ENCODE data around the gene SLIT3.

SLIT3 gene

DNA sequence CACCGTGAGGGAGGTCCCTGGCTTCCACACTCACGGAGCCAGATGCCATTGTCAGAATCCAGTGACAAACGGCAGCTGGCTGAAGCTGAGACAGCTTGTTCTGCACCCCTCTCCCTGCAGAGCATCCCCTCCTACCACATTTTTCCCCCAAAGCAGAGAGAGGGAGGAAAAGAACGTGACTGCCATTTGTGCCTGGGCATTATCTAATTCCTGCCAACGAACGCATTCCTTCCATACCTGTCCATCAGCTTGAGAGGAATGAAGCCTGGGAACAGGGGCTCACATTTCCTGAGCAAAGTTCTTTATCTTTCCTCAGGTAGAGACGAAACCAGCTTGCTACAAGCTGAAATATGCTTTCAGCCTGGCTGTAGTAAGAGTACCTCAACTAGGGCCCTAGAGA, 175.4 kb downstream of the SLIT3 start:
- Histone ChIP-seq H3K27ac (ENCODE audit: low read depth, low read length) (no peak overlapping the region), H3K9me3 (ENCODE audit: control insufficient read depth in 1 of 2, low read length in 2 of 2) (no peaks in the 10 kb centered on the region), H3K27me3 (ENCODE audit: control insufficient read depth in 1 of 2, insufficient read depth in 2 of 2, low read length in 2 of 2) (no peaks in the 10 kb centered on the region), H3K4me3 (ENCODE audit: low read depth in 1 of 2, low read length in 2 of 2) (no peak overlapping the region), H3K9ac (ENCODE audit: low read depth in 1 of 2, low read length in 2 of 2) (no peak overlapping the region), H3K36me3 (ENCODE audit: control insufficient read depth in 1 of 2, insufficient read depth in 2 of 2, low read length in 2 of 2) (no peaks in the 10 kb centered on the region), H3K4me1 (ENCODE audit: control insufficient read depth in 1 of 2, insufficient read depth in 2 of 2, low read length in 2 of 2) (no peaks in the 10 kb centered on the region)

DNA sequence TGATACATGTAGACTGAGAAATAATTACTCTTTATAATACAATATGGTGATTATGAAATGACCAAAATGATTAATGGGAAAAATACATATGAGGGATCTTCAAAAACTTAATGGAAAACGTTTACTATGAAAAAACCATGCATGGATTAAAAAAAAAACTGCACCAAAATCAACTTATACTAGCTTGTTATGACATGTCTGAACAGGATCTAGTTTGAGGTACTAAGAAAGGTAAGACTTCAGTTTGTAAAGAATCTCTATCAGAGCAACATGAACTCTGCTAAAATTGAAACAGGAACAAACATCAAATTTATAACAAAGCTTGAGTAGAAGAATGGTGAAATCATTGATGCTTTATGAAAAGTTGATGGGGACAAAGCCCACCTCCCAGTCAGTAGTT, 178.0 kb downstream of the SLIT3 start:
- Histone ChIP-seq H3K36me3 (ENCODE audit: control insufficient read depth in 1 of 2, insufficient read depth in 2 of 2, low read length in 2 of 2) (no peaks in the 10 kb centered on the region), H3K4me3 (ENCODE audit: low read depth in 1 of 2, low read length in 2 of 2) (no peak overlapping the region), H3K4me1 (ENCODE audit: control insufficient read depth in 1 of 2, insufficient read depth in 2 of 2, low read length in 2 of 2) (no peaks in the 10 kb centered on the region), H3K27ac (ENCODE audit: low read depth, low read length) (no peak overlapping the region), H3K27me3 (ENCODE audit: control insufficient read depth in 1 of 2, insufficient read depth in 2 of 2, low read length in 2 of 2) (no peaks in the 10 kb centered on the region), H3K9ac (ENCODE audit: low read depth in 1 of 2, low read length in 2 of 2) (no peak overlapping the region), H3K9me3 (ENCODE audit: control insufficient read depth in 1 of 2, low read length in 2 of 2) (no peaks in the 10 kb centered on the region)

DNA sequence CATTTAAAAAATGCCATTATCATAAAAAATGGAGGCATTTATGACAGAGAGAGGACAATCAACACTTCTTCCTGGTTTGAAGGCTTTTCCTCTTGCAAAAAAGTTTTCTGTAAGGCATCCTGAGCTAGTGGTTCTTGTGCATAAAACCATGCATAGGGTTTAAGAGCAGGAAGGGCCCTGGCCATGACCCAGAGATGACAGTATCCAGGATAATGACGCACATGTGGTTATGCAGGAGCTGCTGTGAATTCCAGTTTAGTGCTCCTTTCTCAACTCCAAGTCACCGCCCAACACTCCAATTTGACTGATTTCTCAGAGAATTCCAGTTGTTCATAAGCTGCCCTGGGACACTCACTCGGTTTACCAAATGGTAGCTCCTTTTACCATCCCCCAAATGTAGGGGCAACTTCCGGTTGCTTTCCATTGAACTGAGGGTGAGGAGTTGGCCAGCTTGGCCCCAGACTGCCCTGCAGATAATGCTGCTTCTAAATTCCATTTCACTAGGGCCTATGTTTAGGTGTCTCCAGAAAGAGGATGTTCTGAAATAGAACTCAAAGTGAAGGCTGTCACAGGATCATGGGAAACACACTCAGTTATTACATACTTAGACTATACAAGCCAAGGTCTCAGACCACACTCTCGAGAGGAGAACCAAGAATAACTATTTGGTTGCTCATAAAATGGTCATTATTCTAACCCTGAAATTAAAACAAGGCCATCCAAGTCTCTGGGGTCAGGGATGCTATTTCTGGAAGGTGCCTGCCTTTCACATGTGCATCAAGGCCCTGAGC, 179.1 kb downstream of the SLIT3 start:
- no peaks in the 10 kb centered on the region for H3K36me3 ChIP-seq (ENCODE audit: control insufficient read depth in 1 of 2, insufficient read depth in 2 of 2, low read length in 2 of 2)
- H3K4me1 ChIP-seq (ENCODE audit: control insufficient read depth in 1 of 2, insufficient read depth in 2 of 2, low read length in 2 of 2): no peaks in the 10 kb centered on the region
- H3K9ac ChIP-seq (ENCODE audit: low read depth in 1 of 2, low read length in 2 of 2): no peak overlapping the region
- H3K27ac ChIP-seq (ENCODE audit: low read depth, low read length): no peak overlapping the region
- H3K9me3 ChIP-seq (ENCODE audit: control insufficient read depth in 1 of 2, low read length in 2 of 2): no peaks in the 10 kb centered on the region
- no peaks in the 10 kb centered on the region for H3K27me3 ChIP-seq (ENCODE audit: control insufficient read depth in 1 of 2, insufficient read depth in 2 of 2, low read length in 2 of 2)
- H3K4me3 ChIP-seq (ENCODE audit: low read depth in 1 of 2, low read length in 2 of 2): no peak overlapping the region

DNA sequence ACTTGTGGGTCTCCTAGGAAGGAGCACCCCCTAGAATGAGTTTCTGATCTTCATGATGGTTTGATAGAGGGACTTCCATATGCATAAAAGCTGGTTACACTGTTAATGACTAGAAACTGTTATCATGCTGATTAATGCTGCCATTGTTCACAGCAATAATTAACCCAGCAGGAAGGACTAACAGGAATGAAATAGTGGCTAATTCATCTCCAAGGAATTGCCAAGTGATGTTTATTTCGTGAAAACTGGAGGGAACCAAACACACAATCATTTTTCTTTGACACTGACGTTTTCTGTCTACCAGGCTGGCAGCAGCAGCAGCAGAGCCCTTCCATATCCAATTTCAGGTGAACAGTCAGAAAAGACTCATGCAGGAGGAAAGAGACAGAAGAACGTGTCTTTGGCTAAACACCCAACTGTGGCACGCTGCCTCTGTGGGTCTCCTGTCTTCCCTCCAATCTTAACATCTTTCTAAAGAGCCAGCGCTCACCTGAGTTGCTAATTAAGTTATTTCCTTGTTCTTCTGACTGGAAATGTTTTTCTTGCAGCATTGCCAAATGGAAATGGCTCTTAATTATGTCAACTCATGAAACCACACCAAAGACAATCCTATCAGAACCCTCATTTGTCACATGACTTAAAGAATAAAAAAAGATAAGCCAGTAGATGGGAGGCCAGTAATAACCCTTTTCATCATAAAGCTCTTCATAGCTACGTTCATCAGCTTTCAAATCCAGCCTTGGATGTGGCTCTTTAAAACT, 181.5 kb downstream of the SLIT3 start:
- Histone ChIP-seq H3K36me3 (ENCODE audit: control insufficient read depth in 1 of 2, insufficient read depth in 2 of 2, low read length in 2 of 2) (no peaks in the 10 kb centered on the region), H3K27ac (ENCODE audit: low read depth, low read length) (no peak overlapping the region), H3K27me3 (ENCODE audit: control insufficient read depth in 1 of 2, insufficient read depth in 2 of 2, low read length in 2 of 2) (no peaks in the 10 kb centered on the region), H3K4me1 (ENCODE audit: control insufficient read depth in 1 of 2, insufficient read depth in 2 of 2, low read length in 2 of 2) (no peaks in the 10 kb centered on the region), H3K4me3 (ENCODE audit: low read depth in 1 of 2, low read length in 2 of 2) (no peak overlapping the region), H3K9me3 (ENCODE audit: control insufficient read depth in 1 of 2, low read length in 2 of 2) (no peaks in the 10 kb centered on the region), H3K9ac (ENCODE audit: low read depth in 1 of 2, low read length in 2 of 2) (no peak overlapping the region)

DNA sequence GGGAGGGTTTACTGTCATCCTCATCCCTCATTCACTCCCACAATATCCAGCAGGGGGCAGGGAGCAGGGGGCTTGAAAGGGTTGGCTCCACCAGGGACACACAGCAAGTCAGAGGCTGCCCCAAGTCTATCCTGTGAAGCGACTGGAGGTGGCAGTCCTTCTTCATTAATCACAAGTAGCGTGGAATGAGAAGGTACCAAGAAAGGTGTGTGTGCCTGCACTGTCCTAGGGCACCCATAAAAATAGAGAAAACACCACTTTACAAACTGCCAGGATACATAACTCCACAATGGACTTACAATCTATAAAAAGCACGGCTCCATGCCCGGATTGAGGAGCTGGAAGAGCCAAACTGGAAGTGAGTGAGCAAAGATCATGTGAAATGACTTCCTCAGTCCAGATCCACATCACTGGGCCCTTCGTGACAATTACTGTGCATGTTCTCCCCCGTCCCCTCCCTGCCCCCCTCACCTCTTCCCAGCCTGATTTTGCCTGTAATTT, 183.9 kb downstream of the SLIT3 start:
- no peaks in the 10 kb centered on the region for H3K9me3 ChIP-seq (ENCODE audit: control insufficient read depth in 1 of 2, low read length in 2 of 2)
- no peaks in the 10 kb centered on the region for H3K36me3 ChIP-seq (ENCODE audit: control insufficient read depth in 1 of 2, insufficient read depth in 2 of 2, low read length in 2 of 2)
- no peaks in the 10 kb centered on the region for H3K27me3 ChIP-seq (ENCODE audit: control insufficient read depth in 1 of 2, insufficient read depth in 2 of 2, low read length in 2 of 2)
- no peak overlapping the region for H3K9ac ChIP-seq (ENCODE audit: low read depth in 1 of 2, low read length in 2 of 2)
- H3K4me1 ChIP-seq (ENCODE audit: control insufficient read depth in 1 of 2, insufficient read depth in 2 of 2, low read length in 2 of 2): no peaks in the 10 kb centered on the region
- H3K27ac ChIP-seq (ENCODE audit: low read depth, low read length): no peak overlapping the region
- H3K4me3 ChIP-seq (ENCODE audit: low read depth in 1 of 2, low read length in 2 of 2): no peak overlapping the region

DNA sequence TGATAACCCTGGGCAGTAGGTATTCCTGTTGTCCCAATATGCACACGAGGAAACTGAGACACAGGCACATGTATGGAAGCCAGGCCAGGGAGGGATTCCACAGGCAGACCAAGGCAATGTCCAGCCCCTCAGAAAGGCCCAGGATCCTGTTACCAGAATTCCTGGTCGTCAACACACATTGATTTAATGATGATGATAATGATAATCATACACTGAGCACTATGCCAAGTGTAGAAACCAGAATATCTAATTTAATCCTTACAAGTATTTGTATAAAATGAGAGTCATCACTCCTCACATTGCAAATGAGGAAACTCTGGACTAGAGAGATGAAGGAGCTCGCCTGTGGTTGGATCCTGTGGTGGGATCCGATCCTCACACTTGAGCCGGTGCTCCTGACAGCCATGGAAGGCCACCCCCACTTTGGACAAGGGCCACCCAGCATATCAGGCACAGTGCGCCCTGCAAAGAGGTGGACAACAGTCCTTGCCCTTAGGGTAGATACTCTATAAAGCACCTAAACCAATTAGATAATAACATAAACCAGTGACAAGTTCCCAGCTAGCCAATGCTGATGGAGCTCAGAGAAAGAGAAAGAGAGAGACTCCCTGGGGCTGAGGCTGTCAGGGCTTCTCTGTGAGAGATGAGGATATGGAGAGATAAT, 185.3 kb downstream of the SLIT3 start:
- H3K4me3 ChIP-seq (ENCODE audit: low read depth in 1 of 2, low read length in 2 of 2): no peak overlapping the region
- no peaks in the 10 kb centered on the region for H3K4me1 ChIP-seq (ENCODE audit: control insufficient read depth in 1 of 2, insufficient read depth in 2 of 2, low read length in 2 of 2)
- no peak overlapping the region for H3K9ac ChIP-seq (ENCODE audit: low read depth in 1 of 2, low read length in 2 of 2)
- no peaks in the 10 kb centered on the region for H3K36me3 ChIP-seq (ENCODE audit: control insufficient read depth in 1 of 2, insufficient read depth in 2 of 2, low read length in 2 of 2)
- H3K27me3 ChIP-seq (ENCODE audit: control insufficient read depth in 1 of 2, insufficient read depth in 2 of 2, low read length in 2 of 2): no peaks in the 10 kb centered on the region
- no peak overlapping the region for H3K27ac ChIP-seq (ENCODE audit: low read depth, low read length)
- no peaks in the 10 kb centered on the region for H3K9me3 ChIP-seq (ENCODE audit: control insufficient read depth in 1 of 2, low read length in 2 of 2)

DNA sequence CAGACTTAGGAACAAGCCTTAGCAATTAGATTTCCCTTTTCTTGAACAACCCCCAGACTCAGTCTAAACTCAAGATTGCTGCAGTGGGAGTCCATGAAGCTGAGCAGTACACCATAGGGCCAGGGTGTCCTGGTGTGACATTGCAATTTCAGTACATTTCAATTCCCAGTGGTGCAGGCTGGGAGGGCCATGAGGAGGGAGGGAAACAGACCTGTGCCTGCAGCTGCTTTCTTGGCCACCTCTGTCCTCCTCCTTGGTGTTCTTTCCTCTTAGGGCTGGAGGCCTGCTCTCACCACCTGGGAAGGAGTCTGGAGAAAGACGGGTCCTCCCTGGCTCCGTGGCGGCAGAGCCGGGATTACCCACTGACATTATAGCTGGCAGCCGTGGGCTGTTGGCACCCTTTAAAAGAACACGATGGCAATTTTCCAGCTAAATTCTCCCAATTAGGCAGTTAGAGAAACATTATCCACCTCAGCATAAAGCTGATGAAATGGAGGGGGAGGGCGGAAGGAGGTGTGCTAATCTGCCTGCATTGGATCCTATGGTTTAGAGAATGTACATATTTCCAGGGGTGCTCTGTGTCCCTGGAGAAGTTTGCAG, 186.4 kb downstream of the SLIT3 start:
- Histone ChIP-seq H3K9me3 (ENCODE audit: control insufficient read depth in 1 of 2, low read length in 2 of 2) (peaks cover 0 to under 1% of the 10 kb centered on the region in 2 donors), H3K4me1 (ENCODE audit: control insufficient read depth in 1 of 2, insufficient read depth in 2 of 2, low read length in 2 of 2) (no peaks in the 10 kb centered on the region), H3K4me3 (ENCODE audit: low read depth in 1 of 2, low read length in 2 of 2) (no peak overlapping the region), H3K36me3 (ENCODE audit: control insufficient read depth in 1 of 2, insufficient read depth in 2 of 2, low read length in 2 of 2) (no peaks in the 10 kb centered on the region), H3K27me3 (ENCODE audit: control insufficient read depth in 1 of 2, insufficient read depth in 2 of 2, low read length in 2 of 2) (no peaks in the 10 kb centered on the region), H3K27ac (ENCODE audit: low read depth, low read length) (no peak overlapping the region), H3K9ac (ENCODE audit: low read depth in 1 of 2, low read length in 2 of 2) (no peak overlapping the region)

DNA sequence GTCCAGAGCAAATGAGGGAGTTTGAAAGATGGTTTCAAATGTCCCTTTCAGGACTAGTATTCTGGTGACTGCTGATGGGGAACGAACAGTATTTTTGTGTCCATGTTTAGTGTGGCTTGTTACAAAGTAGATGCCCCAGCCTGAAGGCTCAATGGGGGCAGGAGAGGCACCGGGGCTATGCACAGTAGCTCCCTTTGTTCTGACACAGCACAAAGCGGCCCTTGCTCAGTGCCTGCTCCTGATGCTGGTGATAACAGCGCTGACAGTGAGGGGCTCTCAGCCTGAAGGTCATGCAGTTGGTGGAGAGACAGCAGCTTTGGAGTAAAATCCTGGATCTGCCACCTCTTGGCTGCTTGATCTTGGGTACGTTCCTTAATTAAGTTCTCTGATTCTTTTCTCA, 188.9 kb downstream of the SLIT3 start:
- Histone ChIP-seq H3K4me3 (ENCODE audit: low read depth in 1 of 2, low read length in 2 of 2) (no peak overlapping the region), H3K36me3 (ENCODE audit: control insufficient read depth in 1 of 2, insufficient read depth in 2 of 2, low read length in 2 of 2) (no peaks in the 10 kb centered on the region), H3K4me1 (ENCODE audit: control insufficient read depth in 1 of 2, insufficient read depth in 2 of 2, low read length in 2 of 2) (no peaks in the 10 kb centered on the region), H3K9ac (ENCODE audit: low read depth in 1 of 2, low read length in 2 of 2) (no peak overlapping the region), H3K27ac (ENCODE audit: low read depth, low read length) (no peak overlapping the region), H3K27me3 (ENCODE audit: control insufficient read depth in 1 of 2, insufficient read depth in 2 of 2, low read length in 2 of 2) (no peaks in the 10 kb centered on the region), H3K9me3 (ENCODE audit: control insufficient read depth in 1 of 2, low read length in 2 of 2) (peaks cover 0 to 3% of the 10 kb centered on the region in 2 donors)

DNA sequence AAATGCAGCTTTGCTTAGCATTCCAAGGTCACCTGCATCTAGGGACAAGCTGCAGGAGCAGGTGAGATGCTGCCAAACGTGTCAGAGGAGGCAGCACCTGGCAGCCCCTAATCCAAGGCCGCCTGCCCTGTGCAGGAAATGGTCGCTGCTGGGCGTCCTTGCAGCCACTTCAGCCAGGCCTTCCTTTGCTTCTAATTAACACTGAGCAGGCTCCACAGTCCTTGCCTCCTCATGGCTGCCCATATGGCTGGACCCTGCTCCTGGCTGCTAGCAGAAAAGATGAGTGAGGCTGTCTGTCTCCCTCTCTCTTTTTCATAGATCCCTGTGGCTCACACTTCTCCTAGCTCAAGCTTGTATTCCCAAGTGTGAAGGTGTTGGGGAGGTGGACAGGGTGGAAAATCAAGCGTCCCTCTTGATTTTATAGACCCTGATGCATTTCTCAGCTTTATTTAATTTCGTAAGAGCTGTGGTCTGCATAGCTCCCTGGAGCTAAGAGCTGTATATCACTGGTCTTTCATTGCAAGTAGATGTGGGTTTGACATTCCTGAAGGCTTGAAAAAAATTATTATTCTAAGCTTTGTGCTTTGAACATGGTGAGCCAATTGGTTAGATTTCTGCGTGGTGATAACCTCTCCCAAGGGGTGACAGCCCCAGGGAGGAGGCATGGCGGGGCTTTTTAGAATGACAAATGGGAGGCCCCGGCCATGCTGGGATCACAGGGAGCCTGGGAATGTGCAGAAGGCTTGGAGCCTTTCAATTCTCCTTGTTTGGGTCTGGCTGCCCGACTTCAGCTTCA, 193.8 kb downstream of the SLIT3 start:
- no peaks in the 10 kb centered on the region for H3K27me3 ChIP-seq (ENCODE audit: control insufficient read depth in 1 of 2, insufficient read depth in 2 of 2, low read length in 2 of 2)
- H3K36me3 ChIP-seq (ENCODE audit: control insufficient read depth in 1 of 2, insufficient read depth in 2 of 2, low read length in 2 of 2): no peaks in the 10 kb centered on the region
- H3K9me3 ChIP-seq (ENCODE audit: control insufficient read depth in 1 of 2, low read length in 2 of 2): peaks cover 0 to 3% of the 10 kb centered on the region in 2 donors
- H3K4me3 ChIP-seq (ENCODE audit: low read depth in 1 of 2, low read length in 2 of 2): no peak overlapping the region
- no peaks in the 10 kb centered on the region for H3K4me1 ChIP-seq (ENCODE audit: control insufficient read depth in 1 of 2, insufficient read depth in 2 of 2, low read length in 2 of 2)
- H3K9ac ChIP-seq (ENCODE audit: low read depth in 1 of 2, low read length in 2 of 2): no peak overlapping the region
- H3K27ac ChIP-seq (ENCODE audit: low read depth, low read length): no peak overlapping the region
